Astrocyte (in vitro differentiated cells and primary cell): Measurements from ENCODE around the gene SCTR. TPM values are rescaled to one million over a fixed set of nuclear protein-coding genes. Genes with fewer than 3 reads are reported as not detected.

Experiments
- DNase-seq: peaks from one replicate; pipeline ENCODE4 v3.0.0-alpha.2; 2010; ENCODE audit warnings: low read depth
- FAIRE-seq: peaks from 2 replicates; lab custom pipeline; 2011; peaks lifted over from hg19 to GRCh38; lab: Jason Lieb, UNC
- H2AFZ ChIP-seq: 2 replicates; pipeline ENCODE4 v1.6.0; 2012; ENCODE audit warnings: low read depth, low read length, inconsistent platforms
- H3K27ac ChIP-seq: 2 replicates; pipeline ENCODE4 v1.5.1; 2011; ENCODE audit warnings: low read depth, low read length, inconsistent platforms
- H3K27me3 ChIP-seq: 2 replicates; pipeline ENCODE4 v1.6.0; 2011; ENCODE audit warnings: low read length, inconsistent platforms; ENCODE audit not compliant: insufficient read depth
- H3K36me3 ChIP-seq: 2 replicates; pipeline ENCODE4 v1.5.1; 2011; ENCODE audit warnings: low read length, inconsistent platforms; ENCODE audit not compliant: insufficient read depth
- H3K4me1 ChIP-seq: 2 replicates; pipeline ENCODE4 v1.5.1; 2011; ENCODE audit warnings: low read length, inconsistent platforms; ENCODE audit not compliant: insufficient read depth
- H3K4me2 ChIP-seq: 2 replicates; pipeline ENCODE4 v1.6.0; 2012; ENCODE audit warnings: low read length, inconsistent platforms
- H3K4me3 ChIP-seq: 2 replicates; pipeline ENCODE4 v1.5.1; 2011; ENCODE audit warnings: low read depth, mild to moderate bottlenecking, low read length, inconsistent platforms; ENCODE audit not compliant: insufficient read depth
- H3K79me2 ChIP-seq: 2 replicates; pipeline ENCODE4 v1.6.0; 2012; ENCODE audit warnings: mild to moderate bottlenecking, low read length, inconsistent platforms; ENCODE audit not compliant: insufficient read depth
- H3K9ac ChIP-seq: 2 replicates; pipeline ENCODE4 v1.6.0; 2012; ENCODE audit warnings: mild to moderate bottlenecking, low read length, inconsistent platforms
- H3K9me3 ChIP-seq: 2 replicates; pipeline ENCODE4 v1.5.1; 2012; ENCODE audit warnings: low read depth, mild to moderate bottlenecking, low read length, inconsistent platforms; ENCODE audit not compliant: insufficient read depth
- H4K20me1 ChIP-seq: 2 replicates; pipeline ENCODE4 v1.6.0; 2012; ENCODE audit warnings: low read length, inconsistent platforms; ENCODE audit not compliant: insufficient read depth
- H3K27ac Mint-ChIP-seq: one replicate; pipeline ENCODE4 v1.8.0; 2021; ENCODE audit warnings: mild to moderate bottlenecking, mixed read lengths; ENCODE audit not compliant: unreplicated experiment
- H3K27me3 Mint-ChIP-seq: one replicate; pipeline ENCODE4 v1.8.0; 2021; ENCODE audit warnings: low read depth, mixed read lengths; ENCODE audit not compliant: unreplicated experiment
- H3K36me3 Mint-ChIP-seq: one replicate; pipeline ENCODE4 v1.8.0; 2021; ENCODE audit warnings: low read depth, mixed read lengths; ENCODE audit not compliant: unreplicated experiment
- H3K4me1 Mint-ChIP-seq: one replicate; pipeline ENCODE4 v1.8.0; 2021; ENCODE audit warnings: low read depth, mixed read lengths; ENCODE audit not compliant: unreplicated experiment
- H3K4me3 Mint-ChIP-seq: one replicate; pipeline ENCODE4 v1.8.0; 2021; ENCODE audit warnings: mild to moderate bottlenecking, moderate library complexity, mixed read lengths; ENCODE audit not compliant: unreplicated experiment
- H3K9me3 Mint-ChIP-seq: one replicate; pipeline ENCODE4 v1.8.0; 2021; ENCODE audit warnings: mild to moderate bottlenecking, mixed read lengths; ENCODE audit not compliant: unreplicated experiment
- EZH2 ChIP-seq: IDR thresholded peaks from 2 replicates; pipeline ENCODE4 v1.6.1; 2012; ENCODE audit warnings: mild to moderate bottlenecking, low read length, inconsistent platforms; ENCODE audit not compliant: insufficient read depth
- total RNA-seq: library from RNA; stranded (reverse); gene quantifications from 2 replicates; pipeline ENCODE4 v1.2.1, GENCODE V29; 2021
- TF ChIP-seq, protein P1 (sequence below): IDR thresholded peaks from 2 replicates; pipeline ENCODE4 v1.5.1; 2011; ENCODE audit warnings: low read depth, mild to moderate bottlenecking, inconsistent platforms, low read length, moderate library complexity; ENCODE audit not compliant: insufficient read depth

SCTR gene
- total RNA-seq, 1 donor from 2014 or later: not detected

DNA sequence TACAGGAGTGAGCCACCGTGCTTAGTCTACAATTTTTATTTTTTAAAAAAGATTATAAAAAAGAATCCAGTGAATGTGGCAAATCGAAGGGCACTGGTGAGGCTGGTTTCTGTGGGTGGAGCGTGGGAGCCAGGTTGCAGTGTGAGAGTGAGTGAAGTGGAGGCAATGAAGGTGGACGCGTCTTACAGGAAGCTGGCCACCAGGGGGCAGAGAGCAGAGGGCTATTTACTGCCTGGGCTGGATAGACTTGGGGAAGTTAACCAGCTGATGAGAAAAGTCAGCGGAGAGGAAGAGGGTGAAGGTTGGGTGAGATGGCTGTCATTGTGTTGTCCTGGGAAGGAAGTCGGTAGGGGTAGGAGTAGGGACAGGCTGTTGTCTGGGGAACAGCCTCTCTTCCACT, 6.8 kb downstream of the SCTR start:
- Histone ChIP-seq H3K27me3 (peaks cover 2% of the 10 kb centered on the region), H4K20me1 (no peaks in the 10 kb centered on the region), H3K9ac (no peak overlapping the region), H3K4me2 (no peak overlapping the region), H3K4me3 (no peak overlapping the region), H3K36me3 (no peaks in the 10 kb centered on the region), H3K4me1 (no peaks in the 10 kb centered on the region), H3K79me2 (no peaks in the 10 kb centered on the region), H3K9me3 (no peaks in the 10 kb centered on the region), H3K27ac (no peak overlapping the region), H2AFZ (no peak overlapping the region)
- Mint-ChIP-seq H3K4me3 (no peak overlapping the region), H3K9me3 (peaks cover 11% of the 10 kb centered on the region), H3K27me3 (peaks cover 52% of the 10 kb centered on the region), H3K27ac (no peak overlapping the region), H3K4me1 (no peaks in the 10 kb centered on the region), H3K36me3 (peaks cover 3% of the 10 kb centered on the region)
- TF ChIP-seq EZH2: no peak
- TF ChIP-seq, protein P1, sequence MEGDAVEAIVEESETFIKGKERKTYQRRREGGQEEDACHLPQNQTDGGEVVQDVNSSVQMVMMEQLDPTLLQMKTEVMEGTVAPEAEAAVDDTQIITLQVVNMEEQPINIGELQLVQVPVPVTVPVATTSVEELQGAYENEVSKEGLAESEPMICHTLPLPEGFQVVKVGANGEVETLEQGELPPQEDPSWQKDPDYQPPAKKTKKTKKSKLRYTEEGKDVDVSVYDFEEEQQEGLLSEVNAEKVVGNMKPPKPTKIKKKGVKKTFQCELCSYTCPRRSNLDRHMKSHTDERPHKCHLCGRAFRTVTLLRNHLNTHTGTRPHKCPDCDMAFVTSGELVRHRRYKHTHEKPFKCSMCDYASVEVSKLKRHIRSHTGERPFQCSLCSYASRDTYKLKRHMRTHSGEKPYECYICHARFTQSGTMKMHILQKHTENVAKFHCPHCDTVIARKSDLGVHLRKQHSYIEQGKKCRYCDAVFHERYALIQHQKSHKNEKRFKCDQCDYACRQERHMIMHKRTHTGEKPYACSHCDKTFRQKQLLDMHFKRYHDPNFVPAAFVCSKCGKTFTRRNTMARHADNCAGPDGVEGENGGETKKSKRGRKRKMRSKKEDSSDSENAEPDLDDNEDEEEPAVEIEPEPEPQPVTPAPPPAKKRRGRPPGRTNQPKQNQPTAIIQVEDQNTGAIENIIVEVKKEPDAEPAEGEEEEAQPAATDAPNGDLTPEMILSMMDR: peak; percentile 45
- DNase-seq (peak; percentile 12), FAIRE-seq (no peak)

DNA sequence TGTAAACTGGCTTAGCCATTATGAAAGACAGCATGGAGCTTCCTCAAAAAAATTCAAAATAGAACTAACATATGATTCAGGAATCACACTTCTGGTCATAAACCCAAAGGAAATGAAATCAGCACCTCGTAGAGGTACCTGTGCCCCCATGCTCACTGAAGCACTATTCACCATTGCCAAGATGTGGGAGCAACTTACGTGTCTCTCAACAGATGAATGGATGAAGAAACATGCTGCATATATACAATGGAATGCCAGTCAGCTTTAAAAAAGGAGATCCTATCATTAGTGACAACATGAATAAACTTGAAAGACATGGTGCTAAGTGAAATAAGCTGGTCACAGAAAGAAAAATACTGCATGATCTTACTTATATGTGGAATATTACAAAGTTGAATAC, 8.2 kb downstream of the SCTR start:
- H4K20me1 ChIP-seq: no peaks in the 10 kb centered on the region
- no peaks in the 10 kb centered on the region for H3K9me3 ChIP-seq
- no peak overlapping the region for H3K9ac ChIP-seq
- Mint-ChIP-seq H3K27ac (no peak overlapping the region), H3K36me3 (peaks cover 3% of the 10 kb centered on the region), H3K9me3 (peaks cover 11% of the 10 kb centered on the region), H3K4me1 (no peaks in the 10 kb centered on the region), H3K4me3 (no peak overlapping the region), H3K27me3 (peaks cover 39% of the 10 kb centered on the region)
- no peak overlapping the region for H3K4me3 ChIP-seq
- TF ChIP-seq, protein P1: no peak
- no peak for TF ChIP-seq EZH2
- DNase-seq (no peak), FAIRE-seq (no peak)
- no peak overlapping the region for H2AFZ ChIP-seq
- H3K27ac ChIP-seq: no peak overlapping the region
- H3K36me3 ChIP-seq: no peaks in the 10 kb centered on the region
- H3K4me1 ChIP-seq: no peaks in the 10 kb centered on the region
- H3K4me2 ChIP-seq: no peak overlapping the region
- no peaks in the 10 kb centered on the region for H3K79me2 ChIP-seq
- H3K27me3 ChIP-seq: no peaks in the 10 kb centered on the region

DNA sequence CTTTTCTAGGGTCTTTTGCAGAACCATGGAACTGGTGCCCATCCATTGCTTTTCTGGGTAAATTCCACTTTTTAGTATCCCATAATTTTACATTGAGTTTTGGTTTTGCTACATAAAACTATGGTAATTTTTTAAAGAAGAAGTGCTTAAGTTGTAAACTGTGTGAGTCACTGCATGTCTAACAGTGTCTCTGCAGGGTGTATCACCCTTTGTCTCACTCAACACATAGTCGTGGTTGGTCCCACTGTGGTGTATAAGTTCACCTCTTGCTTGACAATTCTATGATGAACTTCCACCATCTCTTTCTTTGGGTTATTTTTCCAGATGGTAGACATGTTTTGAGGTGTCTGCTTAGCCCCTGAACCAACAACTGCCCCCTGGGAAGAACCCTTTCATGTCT, 10.5 kb downstream of the SCTR start:
- no peak overlapping the region for H3K4me3 Mint-ChIP-seq
- TF ChIP-seq, protein P1: no peak
- no peak for TF ChIP-seq EZH2
- Histone ChIP-seq H3K27me3 (no peaks in the 10 kb centered on the region), H3K9ac (no peak overlapping the region), H3K79me2 (no peaks in the 10 kb centered on the region), H2AFZ (no peak overlapping the region), H3K27ac (no peak overlapping the region), H3K9me3 (no peaks in the 10 kb centered on the region), H3K36me3 (no peaks in the 10 kb centered on the region), H3K4me3 (no peak overlapping the region), H3K4me1 (no peaks in the 10 kb centered on the region), H3K4me2 (no peak overlapping the region), H4K20me1 (no peaks in the 10 kb centered on the region)
- H3K4me1 Mint-ChIP-seq: no peaks in the 10 kb centered on the region
- H3K36me3 Mint-ChIP-seq: peaks cover 3% of the 10 kb centered on the region
- H3K27me3 Mint-ChIP-seq: peaks cover 35% of the 10 kb centered on the region
- FAIRE-seq (peak; percentile 37), DNase-seq (no peak)
- peaks cover 10% of the 10 kb centered on the region for H3K9me3 Mint-ChIP-seq
- H3K27ac Mint-ChIP-seq: no peak overlapping the region
